Parathyroid adenoma (tissue), 2 donors: ENCODE data around the gene CDCA5.

ENCODE experiments used
- H2AFZ ChIP-seq: fragments of 300-600 bp; sonication (generic); one replicate; pipeline ENCODE4 v1.7.0; 2017; ENCODE audit warnings: antibody characterized with exemption, mild to moderate bottlenecking
- H3K27ac ChIP-seq: fragments of 300-600 bp; sonication (generic); one replicate; pipeline ENCODE4 v1.7.0; 2017
- H3K27me3 ChIP-seq: fragments of 300-600 bp; sonication (generic); one replicate; pipeline ENCODE4 v1.7.0; 2017; ENCODE audit warnings: low read length; ENCODE audit not compliant: control insufficient read depth, insufficient read depth
- H3K36me3 ChIP-seq: fragments of 300-600 bp; sonication (generic); one replicate; pipeline ENCODE4 v1.7.0; 2017; ENCODE audit warnings: low read length; ENCODE audit not compliant: control insufficient read depth, insufficient read depth
- H3K4me1 ChIP-seq: fragments of 300-600 bp; sonication (generic); one replicate; pipeline ENCODE4 v1.7.0; 2017; ENCODE audit warnings: control low read depth
- H3K4me2 ChIP-seq: fragments of 300-600 bp; sonication (generic); one replicate; pipeline ENCODE4 v1.7.0; 2017; ENCODE audit warnings: low read length
- H3K4me3 ChIP-seq: fragments of 300-600 bp; sonication (generic); one replicate; pipeline ENCODE4 v1.7.0; 2017; ENCODE audit warnings: low read depth, low read length
- H3K79me2 ChIP-seq: fragments of 300-600 bp; sonication (generic); one replicate; pipeline ENCODE4 v1.7.0; 2017; ENCODE audit warnings: control low read depth
- H3K9ac ChIP-seq: fragments of 300-600 bp; sonication (generic); one replicate; pipeline ENCODE4 v1.7.0; 2017; ENCODE audit warnings: mild to moderate bottlenecking
- H3K9me3 ChIP-seq: fragments of 300-600 bp; sonication (generic); one replicate; pipeline ENCODE4 v1.7.0; 2017; ENCODE audit warnings: low read length; ENCODE audit not compliant: control insufficient read depth
- TF ChIP-seq, protein P1 (sequence below): fragments of 300-600 bp; sonication (generic); IDR thresholded peaks from one replicate; pipeline ENCODE4 v1.7.0; 2017; ENCODE audit warnings: antibody characterized with exemption, mild to moderate bottlenecking
- donor health status: primary hyperparathyroidism.

Gene CDCA5

DNA sequence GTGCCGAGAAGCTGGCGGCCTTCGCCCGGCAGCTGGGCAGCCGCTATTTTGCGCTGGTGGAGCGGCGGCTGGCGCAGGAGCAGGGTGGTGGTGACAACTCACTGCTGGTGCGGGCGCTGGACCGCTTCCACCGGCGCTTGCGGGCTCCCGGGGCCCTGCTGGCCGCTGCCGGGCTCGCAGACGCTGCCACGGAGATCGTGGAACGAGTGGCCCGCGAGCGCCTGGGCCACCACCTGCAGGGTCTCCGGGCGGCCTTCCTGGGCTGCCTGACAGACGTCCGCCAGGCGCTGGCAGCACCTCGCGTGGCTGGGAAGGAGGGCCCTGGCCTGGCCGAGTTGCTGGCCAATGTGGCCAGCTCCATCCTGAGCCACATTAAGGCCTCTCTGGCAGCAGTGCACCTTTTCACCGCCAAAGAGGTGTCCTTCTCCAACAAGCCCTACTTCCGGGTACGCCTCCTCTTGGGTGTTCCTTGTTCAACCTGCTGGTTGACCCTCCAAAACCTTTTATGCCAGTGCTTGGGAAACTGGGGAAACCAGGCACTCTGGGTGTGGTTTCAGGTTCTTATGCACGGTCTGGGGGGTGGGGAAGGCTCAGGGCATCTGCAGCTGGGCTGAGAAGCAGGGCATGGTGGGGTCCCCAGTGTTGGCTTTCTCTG is 24.8 kb upstream of the CDCA5 start:
- H3K9ac ChIP-seq = no peak overlapping the region
- no peaks in the 10 kb centered on the region for H3K36me3 ChIP-seq
- TF ChIP-seq, protein P1, sequence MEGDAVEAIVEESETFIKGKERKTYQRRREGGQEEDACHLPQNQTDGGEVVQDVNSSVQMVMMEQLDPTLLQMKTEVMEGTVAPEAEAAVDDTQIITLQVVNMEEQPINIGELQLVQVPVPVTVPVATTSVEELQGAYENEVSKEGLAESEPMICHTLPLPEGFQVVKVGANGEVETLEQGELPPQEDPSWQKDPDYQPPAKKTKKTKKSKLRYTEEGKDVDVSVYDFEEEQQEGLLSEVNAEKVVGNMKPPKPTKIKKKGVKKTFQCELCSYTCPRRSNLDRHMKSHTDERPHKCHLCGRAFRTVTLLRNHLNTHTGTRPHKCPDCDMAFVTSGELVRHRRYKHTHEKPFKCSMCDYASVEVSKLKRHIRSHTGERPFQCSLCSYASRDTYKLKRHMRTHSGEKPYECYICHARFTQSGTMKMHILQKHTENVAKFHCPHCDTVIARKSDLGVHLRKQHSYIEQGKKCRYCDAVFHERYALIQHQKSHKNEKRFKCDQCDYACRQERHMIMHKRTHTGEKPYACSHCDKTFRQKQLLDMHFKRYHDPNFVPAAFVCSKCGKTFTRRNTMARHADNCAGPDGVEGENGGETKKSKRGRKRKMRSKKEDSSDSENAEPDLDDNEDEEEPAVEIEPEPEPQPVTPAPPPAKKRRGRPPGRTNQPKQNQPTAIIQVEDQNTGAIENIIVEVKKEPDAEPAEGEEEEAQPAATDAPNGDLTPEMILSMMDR = no peak
- no peak overlapping the region for H3K27ac ChIP-seq
- H3K4me3 ChIP-seq = no peak overlapping the region
- no peaks in the 10 kb centered on the region for H3K27me3 ChIP-seq
- H3K4me1 ChIP-seq = peaks cover 6% of the 10 kb centered on the region
- no peaks in the 10 kb centered on the region for H3K9me3 ChIP-seq
- H3K79me2 ChIP-seq = no peaks in the 10 kb centered on the region
- H2AFZ ChIP-seq = no peak overlapping the region
- no peak overlapping the region for H3K4me2 ChIP-seq

DNA sequence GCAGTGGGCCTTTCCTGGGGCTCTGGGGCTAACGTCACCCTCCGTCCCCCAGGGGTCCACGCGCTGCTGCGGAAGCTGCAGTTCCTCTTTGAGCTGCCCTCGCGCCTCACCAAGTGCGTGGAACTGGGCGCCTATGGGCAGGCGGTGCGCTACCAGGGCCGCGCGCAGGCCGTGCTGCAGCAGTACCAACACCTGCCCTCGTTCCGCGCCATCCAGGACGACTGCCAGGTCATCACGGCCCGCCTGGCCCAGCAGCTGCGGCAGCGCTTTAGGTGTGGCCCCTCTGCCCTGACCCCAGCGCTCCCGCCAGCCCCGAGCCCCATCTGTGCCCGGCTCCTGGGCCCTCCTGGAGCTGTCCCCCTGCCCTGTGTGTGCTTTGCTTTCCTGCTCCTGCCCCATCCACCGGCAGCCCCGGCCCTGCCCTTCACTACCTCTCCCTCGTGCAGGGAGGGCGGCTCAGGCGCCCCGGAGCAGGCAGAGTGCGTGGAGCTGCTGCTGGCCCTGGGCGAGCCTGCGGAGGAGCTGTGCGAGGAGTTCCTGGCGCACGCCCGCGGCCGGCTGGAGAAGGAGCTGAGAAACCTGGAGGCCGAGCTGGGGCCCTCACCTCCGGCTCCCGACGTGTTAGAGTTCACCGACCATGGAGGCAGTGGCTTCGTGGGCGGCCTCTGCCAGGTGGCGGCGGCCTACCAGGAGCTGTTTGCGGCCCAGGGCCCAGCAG is 24.1 kb upstream of the CDCA5 start:
- Histone ChIP-seq H3K27ac (no peak overlapping the region), H3K36me3 (no peaks in the 10 kb centered on the region), H3K4me1 (peaks cover 6% of the 10 kb centered on the region), H3K9ac (no peak overlapping the region), H3K9me3 (no peaks in the 10 kb centered on the region), H3K4me2 (no peak overlapping the region), H2AFZ (no peak overlapping the region), H3K4me3 (no peak overlapping the region), H3K79me2 (no peaks in the 10 kb centered on the region), H3K27me3 (no peaks in the 10 kb centered on the region)
- TF ChIP-seq, protein P1 = no peak

DNA sequence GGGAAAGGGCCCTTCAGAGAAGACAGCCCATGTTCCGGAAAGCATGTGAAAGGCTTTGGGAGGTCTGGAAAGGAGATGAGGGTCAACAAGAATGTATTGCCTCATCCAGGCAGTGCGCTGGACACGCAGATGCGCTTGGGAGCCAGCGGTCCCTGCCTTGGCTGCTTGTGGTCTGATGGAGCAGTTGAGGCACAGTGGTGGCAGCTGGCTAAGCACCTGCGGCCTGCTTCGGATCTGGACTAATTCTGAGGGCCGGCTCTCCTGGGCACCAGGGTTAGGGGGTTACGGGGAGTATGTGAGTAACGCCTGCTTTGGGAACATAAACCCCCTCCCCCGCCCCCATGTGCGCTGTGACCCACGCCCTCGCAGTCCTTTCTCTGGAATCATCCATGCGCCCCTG is 23.2 kb upstream of the CDCA5 start:
- no peak overlapping the region for H3K4me3 ChIP-seq
- no peak overlapping the region for H3K27ac ChIP-seq
- TF ChIP-seq, protein P1 = no peak
- H3K9ac ChIP-seq = no peak overlapping the region
- peaks cover 6% of the 10 kb centered on the region for H3K4me1 ChIP-seq
- no peak overlapping the region for H3K4me2 ChIP-seq
- no peaks in the 10 kb centered on the region for H3K27me3 ChIP-seq
- no peaks in the 10 kb centered on the region for H3K9me3 ChIP-seq
- H2AFZ ChIP-seq = no peak overlapping the region
- no peaks in the 10 kb centered on the region for H3K36me3 ChIP-seq
- H3K79me2 ChIP-seq = no peaks in the 10 kb centered on the region

DNA sequence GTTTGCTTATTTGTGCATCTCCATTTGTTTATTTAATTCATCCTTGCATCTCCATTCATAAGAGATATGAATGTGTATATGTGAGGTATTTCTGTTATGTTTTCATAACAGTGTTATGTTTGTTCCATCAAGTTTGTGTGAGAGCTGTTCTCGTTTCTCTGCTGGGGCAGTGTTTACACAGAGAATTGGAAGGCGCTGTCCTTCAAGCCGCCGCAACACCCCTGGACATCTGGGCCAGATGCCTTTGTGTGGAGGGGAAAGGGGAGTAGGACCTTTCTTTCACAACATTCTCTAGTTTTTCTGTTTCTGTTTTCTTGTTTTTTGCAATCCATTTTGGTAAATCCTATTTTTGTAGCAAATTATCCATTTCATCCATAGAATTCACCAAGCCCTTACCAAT is 20.8 kb upstream of the CDCA5 start:
- Histone ChIP-seq H3K4me1 (peaks cover 6% of the 10 kb centered on the region), H3K9ac (no peak overlapping the region), H3K36me3 (no peaks in the 10 kb centered on the region), H3K4me2 (peak overlapping the region; percentile 53), H2AFZ (no peak overlapping the region), H3K79me2 (peaks cover 3% of the 10 kb centered on the region), H3K27me3 (no peaks in the 10 kb centered on the region), H3K4me3 (peak overlapping the region; percentile 37), H3K9me3 (no peaks in the 10 kb centered on the region), H3K27ac (peak overlapping the region; percentile 74)
- TF ChIP-seq, protein P1 = no peak
